H1 (cell line): ENCODE results near the gene DUSP11. TPM values are rescaled to one million over a fixed set of nuclear protein-coding genes. Genes with fewer than 3 reads are reported as not detected.

Source experiments
- CTCF ChIA-PET: fragments of 300-600 bp; sonication (Branson Sonifier 250); formaldehyde crosslinking; loops from one replicate; lab custom pipeline; 2021; ENCODE audit not compliant: partially characterized antibody; lab: Charles Lee
- POLR2A ChIA-PET: fragments of 300-600 bp; sonication (Branson Sonifier 250); formaldehyde crosslinking; loops from one replicate; lab custom pipeline; 2021; ENCODE audit warnings: inconsistent platforms; ENCODE audit not compliant: partially characterized antibody; lab: Charles Lee
- DNase-seq, 2 experiments: peaks; one replicate each; pipeline versions ENCODE4 v3.0.0 to v3.0.0-alpha.2; 2010 to 2022; ENCODE audit warnings: low spot score in 2 of 2, low read depth in 1 of 2, mixed read lengths in 1 of 2
- FAIRE-seq: peaks from 2 replicates; lab custom pipeline; 2011; peaks lifted over from hg19 to GRCh38; lab: Jason Lieb, UNC
- H2AFZ ChIP-seq: 2 replicates; pipeline ENCODE4 v1.8.1; 2012; ENCODE audit warnings: low read length, inconsistent platforms
- H2AK5ac ChIP-seq: 2 replicates; pipeline ENCODE4 v1.6.1; 2013; ENCODE audit warnings: low read depth, low read length
- H2BK120ac ChIP-seq: replicated peaks from 2 replicates; pipeline ENCODE3; 2013; ENCODE audit warnings: low read depth, low read length, inconsistent platforms
- H2BK12ac ChIP-seq: 2 replicates; pipeline ENCODE4 v1.6.1; 2013; ENCODE audit warnings: low read depth, low read length
- H2BK15ac ChIP-seq: 2 replicates; pipeline ENCODE4 v1.6.1; 2013; ENCODE audit warnings: low read length
- H2BK20ac ChIP-seq: 2 replicates; pipeline ENCODE4 v1.6.1; 2013; ENCODE audit warnings: low read length
- H2BK5ac ChIP-seq: 2 replicates; pipeline ENCODE4 v1.6.1; 2013; ENCODE audit warnings: low read depth, low read length
- H3K14ac ChIP-seq: 2 replicates; pipeline ENCODE4 v1.6.1; 2013; ENCODE audit warnings: inconsistent platforms; ENCODE audit not compliant: insufficient read length
- H3K18ac ChIP-seq: 2 replicates; pipeline ENCODE4 v1.6.1; 2013; ENCODE audit warnings: low read length; ENCODE audit errors: extremely low read depth
- H3K23ac ChIP-seq: 2 replicates; pipeline ENCODE4 v1.6.1; 2013; ENCODE audit warnings: inconsistent platforms; ENCODE audit not compliant: insufficient read length
- H3K23me2 ChIP-seq: 2 replicates; pipeline ENCODE4 v1.6.1; 2013; ENCODE audit warnings: low read depth, low read length
- H3K27ac ChIP-seq: 2 replicates; pipeline ENCODE4 v1.6.1; 2011; ENCODE audit warnings: low read depth, low read length, inconsistent platforms
- H3K27me3 ChIP-seq, 4 experiments: replicated peaks in 1 of 4; 1 replicate in 1 of 4; 2 replicates in 3 of 4; pipeline versions ENCODE4 v1.6.1 to v1.8.1; 2011 to 2013; ENCODE audit warnings: low read length in 3 of 4, mild to moderate bottlenecking in 3 of 4, inconsistent platforms in 2 of 4, mixed read lengths in 2 of 4, moderate library complexity in 1 of 4; ENCODE audit not compliant: control insufficient read depth in 3 of 4, insufficient read depth in 3 of 4; ENCODE audit errors: extremely low read depth in 1 of 4
- H3K36me3 ChIP-seq, 4 experiments: 2 replicates each; pipeline versions ENCODE4 v1.6.1 to v1.8.1; 2011 to 2013; ENCODE audit warnings: mild to moderate bottlenecking in 4 of 4, low read length in 3 of 4, moderate library complexity in 2 of 4, control low read depth in 1 of 4, inconsistent platforms in 1 of 4; ENCODE audit not compliant: insufficient read depth in 4 of 4, control insufficient read depth in 2 of 4
- H3K4ac ChIP-seq: replicated peaks from 2 replicates; pipeline ENCODE3; 2013; ENCODE audit warnings: low read length, low read depth, mixed read lengths, inconsistent platforms; ENCODE audit not compliant: insufficient read length
- H3K4me1 ChIP-seq, 4 experiments: replicated peaks in 1 of 4; 1 replicate in 1 of 4; 2 replicates in 3 of 4; pipeline versions ENCODE4 v1.6.1 to v1.8.1; 2011 to 2013; ENCODE audit warnings: low read length in 3 of 4, inconsistent platforms in 2 of 4, mixed read lengths in 1 of 4; ENCODE audit not compliant: insufficient read depth in 4 of 4, control insufficient read depth in 3 of 4
- H3K4me2 ChIP-seq, 2 experiments: 2 replicates each; pipeline versions ENCODE4 v1.6.1 to v1.8.1; 2011 to 2013; ENCODE audit warnings: low read depth in 2 of 2, low read length in 2 of 2, control low read depth in 1 of 2, inconsistent platforms in 1 of 2, mild to moderate bottlenecking in 1 of 2; ENCODE audit not compliant: insufficient read depth in 1 of 2
- H3K4me3 ChIP-seq, 4 experiments: fragments of 200-600, 300-600 bp in 1 of 4; sonication (generic), shearing (Covaris generic), sonication (Bioruptor Twin) in 1 of 4; 2 replicates each; pipeline versions ENCODE4 v1.5.1 to v1.8.1; 2011 to 2016; ENCODE audit warnings: low read length in 4 of 4, low read depth in 3 of 4, control low read depth in 2 of 4, inconsistent platforms in 2 of 4, mild to moderate bottlenecking in 2 of 4, mixed read lengths in 1 of 4, moderate library complexity in 1 of 4; ENCODE audit not compliant: insufficient read depth in 2 of 4; ENCODE audit errors: extremely low read depth in 1 of 4
- H3K56ac ChIP-seq: replicated peaks from 2 replicates; pipeline ENCODE3; 2013; ENCODE audit warnings: low read depth, mild to moderate bottlenecking, mixed read lengths, low read length, inconsistent platforms; ENCODE audit not compliant: insufficient read length
- H3K79me1 ChIP-seq: 2 replicates; pipeline ENCODE4 v1.6.1; 2013; ENCODE audit warnings: low read depth, low read length, control low read depth
- H3K79me2 ChIP-seq, 2 experiments: 2 replicates each; pipeline versions ENCODE4 v1.6.1 to v1.8.1; 2012 to 2013; ENCODE audit warnings: low read length in 2 of 2, mild to moderate bottlenecking in 2 of 2, inconsistent platforms in 1 of 2; ENCODE audit not compliant: insufficient read depth in 2 of 2, control insufficient read depth in 1 of 2
- H3K9ac ChIP-seq, 4 experiments: replicated peaks in 1 of 4; 1 replicate in 1 of 4; 2 replicates in 3 of 4; pipeline versions ENCODE4 v1.6.1 to v1.8.1; 2011 to 2013; ENCODE audit warnings: low read depth in 3 of 4, low read length in 3 of 4, control low read depth in 2 of 4, mild to moderate bottlenecking in 2 of 4, moderate library complexity in 2 of 4, inconsistent platforms in 1 of 4; ENCODE audit errors: extremely low read depth in 1 of 4
- H3K9me3 ChIP-seq, 2 experiments: 2 replicates each; pipeline versions ENCODE4 v1.6.1 to v1.8.1; 2012 to 2013; ENCODE audit warnings: mild to moderate bottlenecking in 2 of 2, moderate library complexity in 2 of 2, control low read depth in 1 of 2, inconsistent platforms in 1 of 2, low read depth in 1 of 2, low read length in 1 of 2, mixed read lengths in 1 of 2; ENCODE audit not compliant: insufficient read depth in 2 of 2
- H4K20me1 ChIP-seq, 2 experiments: replicated peaks in 1 of 2; 2 replicates each; pipeline versions ENCODE3 to v1.8.1; 2011 to 2013; ENCODE audit warnings: inconsistent platforms in 2 of 2, low read length in 2 of 2, mild to moderate bottlenecking in 1 of 2; ENCODE audit not compliant: insufficient read depth in 2 of 2, control insufficient read depth in 1 of 2
- H4K5ac ChIP-seq: 2 replicates; pipeline ENCODE4 v1.6.1; 2013; ENCODE audit warnings: low read length, low read depth, mixed read lengths, inconsistent platforms; ENCODE audit not compliant: insufficient read length
- H4K8ac ChIP-seq: 2 replicates; pipeline ENCODE4 v1.8.0; 2013; ENCODE audit warnings: mild to moderate bottlenecking, moderate library complexity, low read length, inconsistent platforms; ENCODE audit not compliant: insufficient read depth; ENCODE audit errors: extremely low read depth
- H4K91ac ChIP-seq: replicated peaks from 2 replicates; pipeline ENCODE3; 2013; ENCODE audit warnings: low read length, mixed read lengths, inconsistent platforms; ENCODE audit not compliant: insufficient read length
- CBX5 ChIP-seq: fragments of 300-800, 300-1000 bp; sonication (generic); IDR thresholded peaks from 2 replicates; pipeline ENCODE4 v1.7.1; 2016; ENCODE audit warnings: antibody characterized with exemption, low read length, low read depth
- WGBS, 2 experiments: shearing (Covaris generic) in 1 of 2; methylation state at CpG; one replicate each; pipeline versions ENCODE4 v1.1.6 to v1.1.7; 2013 to 2015; ENCODE audit warnings: low lambda C conversion rate in 2 of 2, mixed read lengths in 2 of 2, inconsistent platforms in 1 of 2, low coverage in 1 of 2, missing lambda C conversion rate in 1 of 2; ENCODE audit not compliant: insufficient replicate concordance in 2 of 2, insufficient coverage in 1 of 2, insufficient read length in 1 of 2; ENCODE audit errors: extremely low coverage in 1 of 2, missing lambda C conversion rate in 1 of 2; 5-methylcytosine and 5-hydroxymethylcytosine counted together
- polyA plus RNA-seq, 7 experiments: library from polyadenylated mRNA; depleted of rRNA in 3 of 7; stranded (reverse) in 5 of 7; unstranded in 2 of 7; fragments of >200 nt in 5 of 7; fragments of 200-250 nt in 2 of 7; gene quantifications; 1 replicate in 5 of 7; 2 replicates in 1 of 7; 4 replicates in 1 of 7; pipeline versions ENCODE4 v1.2.1 to v1.2.3, GENCODE V29; 2011 to 2013; ENCODE audit warnings: missing spikeins in 2 of 7, mixed read lengths in 2 of 7
- total RNA-seq: library from RNA; stranded (reverse); fragmentation: NEBNext Ultra II Directional; extraction: Animal tissue kit (Norgen Biotek cat#: 25700); gene quantifications from 2 replicates; pipeline ENCODE4 v1.2.1, GENCODE V29; 2021

Gene DUSP11
- total and polyA plus RNA-seq, 2 of the 8 experiments (the other 6 are each of a cell fraction or from before 2014, with no cell fraction given): 12.2 to 19.1 TPM

GRCh38 chr2:73822991-73823390 lies 43.1 kb upstream of the DUSP11 start:
- H2AK5ac ChIP-seq: no peak overlapping the region
- H4K5ac ChIP-seq: no peak overlapping the region
- no peak overlapping the region for H2BK15ac ChIP-seq
- no peak for DNase-seq
- no peak overlapping the region for H2AFZ ChIP-seq
- no peak overlapping the region for H3K4ac ChIP-seq
- no peak for FAIRE-seq
- H3K23me2 ChIP-seq: no peaks in the 10 kb centered on the region
- H3K23ac ChIP-seq: no peak overlapping the region
- TF ChIP-seq CBX5: no peak
- no peak overlapping the region for H3K56ac ChIP-seq
- no peak overlapping the region for H3K4me2 ChIP-seq
- H3K79me1 ChIP-seq: no peaks in the 10 kb centered on the region
- ChIA-PET POLR2A (no interaction called here), CTCF (interaction anchor here (0.6 to 4.8 kb wide), 15 partner anchors 7 to 450 kb away, joined by 3 to 31 read pairs (median 5); no protein-coding TSS in a partner anchor)
- H3K27me3 ChIP-seq: peaks cover 0 to 7% (median 2%) of the 10 kb centered on the region in 4 experiments; a peak in 4 of 7 replicates
- WGBS, 2 experiments: 84% methylated on average over 2 of the region's 2 CpGs; no CpG with 5 or more reads in 1 of the 2 experiments
- H4K8ac ChIP-seq: no peak overlapping the region
- H3K9ac ChIP-seq: no peak overlapping the region; a peak in 1 of 7 replicates
- no peaks in the 10 kb centered on the region for H4K20me1 ChIP-seq
- no peaks in the 10 kb centered on the region for H3K9me3 ChIP-seq
- no peaks in the 10 kb centered on the region for H3K36me3 ChIP-seq
- no peaks in the 10 kb centered on the region for H3K79me2 ChIP-seq
- H3K4me1 ChIP-seq: 0 out of 7 replicates have a peak, but pooled peaks cover 0 to 2% (median 0%) of the 10 kb centered on the region in 4 experiments
- no peak overlapping the region for H3K18ac ChIP-seq
- no peak overlapping the region for H3K4me3 ChIP-seq
- H2BK12ac ChIP-seq: no peak overlapping the region
- no peak overlapping the region for H4K91ac ChIP-seq
- no peak overlapping the region for H2BK20ac ChIP-seq
- H2BK120ac ChIP-seq: no peak overlapping the region
- no peak overlapping the region for H3K14ac ChIP-seq
- no peak overlapping the region for H2BK5ac ChIP-seq
- H3K27ac ChIP-seq: no peak overlapping the region
